ENCODE results near the gene RTN1.

The RTN1 gene

DNA sequence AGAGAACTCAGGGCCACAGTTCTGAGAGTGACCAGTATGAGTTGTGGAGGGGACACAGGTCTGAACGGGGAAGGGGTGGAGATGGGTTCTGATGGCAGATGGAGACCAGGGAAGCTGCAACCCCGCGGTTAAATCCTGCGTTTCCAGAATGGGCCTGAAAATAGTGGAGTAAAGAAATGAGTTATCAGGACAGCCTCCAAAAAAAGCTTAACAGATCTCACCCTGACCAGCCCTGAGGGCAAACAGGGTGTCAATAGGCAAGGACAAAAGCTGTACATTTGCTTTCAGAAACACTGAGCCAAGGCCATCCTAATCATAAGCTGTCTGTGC is 555 bp upstream of the RTN1 start:
- TF ChIP-seq, protein P1, sequence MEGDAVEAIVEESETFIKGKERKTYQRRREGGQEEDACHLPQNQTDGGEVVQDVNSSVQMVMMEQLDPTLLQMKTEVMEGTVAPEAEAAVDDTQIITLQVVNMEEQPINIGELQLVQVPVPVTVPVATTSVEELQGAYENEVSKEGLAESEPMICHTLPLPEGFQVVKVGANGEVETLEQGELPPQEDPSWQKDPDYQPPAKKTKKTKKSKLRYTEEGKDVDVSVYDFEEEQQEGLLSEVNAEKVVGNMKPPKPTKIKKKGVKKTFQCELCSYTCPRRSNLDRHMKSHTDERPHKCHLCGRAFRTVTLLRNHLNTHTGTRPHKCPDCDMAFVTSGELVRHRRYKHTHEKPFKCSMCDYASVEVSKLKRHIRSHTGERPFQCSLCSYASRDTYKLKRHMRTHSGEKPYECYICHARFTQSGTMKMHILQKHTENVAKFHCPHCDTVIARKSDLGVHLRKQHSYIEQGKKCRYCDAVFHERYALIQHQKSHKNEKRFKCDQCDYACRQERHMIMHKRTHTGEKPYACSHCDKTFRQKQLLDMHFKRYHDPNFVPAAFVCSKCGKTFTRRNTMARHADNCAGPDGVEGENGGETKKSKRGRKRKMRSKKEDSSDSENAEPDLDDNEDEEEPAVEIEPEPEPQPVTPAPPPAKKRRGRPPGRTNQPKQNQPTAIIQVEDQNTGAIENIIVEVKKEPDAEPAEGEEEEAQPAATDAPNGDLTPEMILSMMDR (conservative IDR thresholded peaks at IDR 0.05): no peak

DNA sequence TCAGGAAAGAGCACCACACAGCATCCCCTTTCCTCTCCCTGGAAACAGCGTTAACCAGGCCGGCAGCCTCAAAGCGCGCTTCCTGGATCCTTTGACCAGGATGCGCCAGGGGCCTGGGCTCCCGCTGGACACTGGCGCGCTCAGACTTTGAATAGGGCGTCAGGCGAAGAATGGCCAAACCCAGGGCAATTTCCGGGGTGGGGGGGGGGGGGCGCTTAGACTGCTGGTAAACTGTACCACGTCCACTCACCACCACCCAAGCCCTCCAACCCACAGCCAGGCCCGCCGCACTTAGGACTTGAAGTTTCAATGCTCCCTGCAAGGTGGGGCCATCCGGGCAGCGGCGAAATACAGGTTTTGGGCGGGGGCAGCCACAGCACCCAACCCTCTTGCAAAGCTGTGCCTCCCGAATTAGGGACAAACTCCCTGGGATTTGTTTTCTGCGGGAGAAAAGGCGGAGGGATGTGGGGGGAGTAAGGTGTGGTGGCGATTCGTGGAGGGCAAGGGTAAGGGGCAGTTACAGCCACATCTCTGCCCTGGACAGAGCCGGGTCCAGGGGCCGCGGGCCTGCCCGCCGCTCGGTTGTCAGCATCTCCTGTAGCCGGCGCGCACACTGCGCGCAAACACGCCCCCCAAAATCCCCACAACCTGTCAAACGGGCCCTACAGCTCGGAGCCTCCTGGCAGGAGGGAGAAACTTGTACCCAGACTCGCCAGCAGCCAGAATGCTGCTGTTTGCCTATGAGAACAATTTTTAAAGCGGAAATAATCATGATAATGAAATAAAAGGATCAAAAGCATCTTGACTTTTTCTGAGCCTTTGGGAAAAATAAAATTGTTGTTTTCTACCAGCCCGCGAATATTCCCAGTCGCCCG is 958 bp downstream of the RTN1 start:
- H3K27ac ChIP-seq: peak overlapping the region; percentile 85
- TF ChIP-seq, protein P1 (conservative IDR thresholded peaks at IDR 0.05): no peak

More for the DNA sequence above, 555 bp upstream of the RTN1 start:
- peak overlapping the region; percentile 85 for H3K27ac ChIP-seq

DNA sequence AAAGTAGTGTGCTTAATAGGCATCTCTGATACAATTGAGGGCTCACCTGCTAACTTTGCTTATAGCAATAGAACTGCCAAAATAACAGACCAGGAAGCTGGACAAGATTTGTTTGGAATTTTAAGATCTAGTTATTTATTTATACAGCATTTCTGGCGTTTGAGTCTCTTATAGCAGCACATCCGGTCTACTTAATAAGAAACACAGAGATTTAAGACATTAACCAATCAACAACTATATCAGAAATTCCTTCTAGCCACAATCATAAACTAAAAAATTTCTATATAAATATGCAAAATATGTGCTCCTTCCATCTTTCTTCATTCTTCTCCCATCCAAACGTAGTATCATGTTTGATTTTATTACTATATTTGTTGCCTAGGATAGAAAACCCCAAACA is 2.6 kb downstream of the RTN1 start:
- H3K27ac ChIP-seq: peak overlapping the region; percentile 85; the same call in 1 of the 2 replicates
- TF ChIP-seq, protein P1 (conservative IDR thresholded peaks at IDR 0.05): no peak

DNA sequence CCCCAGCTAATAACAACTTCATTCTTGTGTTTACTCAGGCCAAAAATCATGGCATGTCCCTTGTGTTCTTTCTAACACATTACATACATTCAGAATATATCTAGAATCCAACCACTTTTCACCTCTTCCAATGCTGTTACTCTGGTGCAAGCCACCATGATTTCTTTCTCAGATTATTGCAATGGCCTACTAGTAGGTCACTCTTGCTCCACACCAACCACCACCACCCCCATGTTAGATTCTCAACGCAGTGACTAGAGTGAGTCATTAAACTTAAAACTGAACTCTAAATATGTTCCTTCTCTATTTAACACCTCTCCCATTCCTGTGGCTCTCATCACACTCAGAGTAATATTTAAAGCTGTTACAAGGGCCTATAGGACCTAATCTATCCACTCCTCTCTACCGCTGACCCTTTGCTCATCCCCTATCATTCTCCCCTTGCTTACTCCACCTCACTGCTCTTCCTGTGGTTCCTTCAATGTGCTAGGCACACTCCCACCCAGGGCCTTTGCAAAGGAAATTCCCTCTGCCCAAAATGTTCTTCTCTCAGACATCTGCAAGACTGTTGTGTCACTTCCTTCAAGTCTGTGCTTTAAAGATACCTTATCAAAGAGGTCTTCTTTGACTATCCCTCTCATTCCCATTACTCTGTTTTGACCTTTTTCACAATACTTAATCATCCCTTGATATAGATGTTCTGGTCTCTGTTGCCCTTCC is 6.6 kb downstream of the RTN1 start:
- TF ChIP-seq, protein P1 (conservative IDR thresholded peaks at IDR 0.05): no peak
- H3K27ac ChIP-seq: no peak overlapping the region

DNA sequence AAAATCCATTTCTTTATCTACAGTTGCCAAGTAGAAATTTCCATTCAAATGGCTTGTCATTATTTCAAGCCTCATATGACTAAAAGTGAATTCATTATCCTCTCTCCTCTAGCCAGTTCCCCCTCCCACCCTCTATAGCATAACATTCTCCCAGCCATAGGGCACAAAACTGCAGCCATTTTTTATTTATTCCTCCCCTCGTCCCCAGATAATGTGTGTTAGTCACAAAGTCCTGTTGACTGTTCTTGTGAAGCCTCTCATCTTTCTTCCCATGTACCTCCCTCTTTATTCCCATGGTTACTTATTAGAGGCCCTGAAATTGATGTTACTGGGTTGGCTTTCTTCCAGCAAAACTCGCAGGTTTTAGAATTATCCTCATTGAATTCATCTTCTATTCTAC is 13.2 kb downstream of the RTN1 start:
- TF ChIP-seq, protein P1 (conservative IDR thresholded peaks at IDR 0.05): no peak

DNA sequence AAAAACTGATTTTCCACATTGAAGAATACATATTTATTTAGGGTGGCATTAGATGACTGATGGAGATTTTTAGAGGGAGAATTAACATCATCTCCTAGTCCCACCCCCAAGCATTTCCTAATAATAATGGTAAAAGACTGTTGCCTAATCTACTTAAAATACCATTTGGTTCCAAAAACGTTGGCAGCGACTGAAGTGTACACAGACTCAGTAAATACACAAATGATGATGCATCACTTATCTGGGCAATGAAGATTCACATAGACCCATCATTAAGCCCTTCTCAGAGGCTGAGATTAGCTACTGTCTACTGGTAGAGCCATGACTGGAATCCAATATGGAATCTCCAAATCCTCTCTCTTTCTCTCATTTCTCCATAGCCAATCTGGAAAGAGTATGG is 18.2 kb downstream of the RTN1 start:
- H3K27ac ChIP-seq: no peak overlapping the region
- TF ChIP-seq, protein P1 (conservative IDR thresholded peaks at IDR 0.05): no peak

More for the DNA sequence above, 13.2 kb downstream of the RTN1 start:
- no peak overlapping the region for H3K27ac ChIP-seq

DNA sequence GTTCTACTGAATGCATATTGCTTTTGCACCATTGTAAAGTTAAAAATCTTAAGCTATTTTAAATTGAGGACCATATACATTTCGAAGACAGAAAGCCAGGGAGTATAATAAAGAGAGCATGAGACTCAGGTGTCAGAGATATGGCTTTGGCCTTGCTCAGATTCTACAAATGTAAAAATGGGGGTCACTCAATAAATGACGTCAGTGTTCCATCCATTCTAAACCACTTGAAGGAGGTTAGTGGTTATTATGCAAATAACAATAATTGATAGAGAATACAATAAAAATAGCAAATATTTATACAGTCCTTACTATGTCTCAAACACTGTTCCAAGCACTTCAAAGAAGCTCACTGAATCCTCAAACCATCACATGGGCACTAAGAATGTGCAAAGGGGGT is 20.1 kb downstream of the RTN1 start:
- TF ChIP-seq, protein P1 (conservative IDR thresholded peaks at IDR 0.05): no peak
- no peak overlapping the region for H3K27ac ChIP-seq

All from VCaP (cell line).